GM18499 (cell line): ENCODE data around the gene FAM78A.
"Not testable (repeated sequence)": the region's sequence is repeated elsewhere in the genome, so short reads cannot be mapped to it uniquely, and the experiment has no call there.

Experiments
- ATAC-seq: cut with Tn5 transposase; IDR thresholded peaks from one replicate; pipeline ENCODE4 v1.9.1; 2021; ENCODE audit warnings: moderate number of reproducible peaks; ENCODE audit not compliant: insufficient read depth, unreplicated experiment

FAM78A gene

GRCh38 chr9:131244331-131244730 lies 32.0 kb downstream of the FAM78A start:
- not testable (repeated sequence) for ATAC-seq

GRCh38 chr9:131240047-131240921 lies 36.0 kb downstream of the FAM78A start:
- no peak for ATAC-seq

GRCh38 chr9:131239161-131239975 lies 36.9 kb downstream of the FAM78A start:
- no peak for ATAC-seq

- ATAC-seq = no peak
Observed at GRCh38 chr9:131238402-131239021, 37.8 kb downstream of the FAM78A start.

GRCh38 chr9:131237931-131238401 lies 38.3 kb downstream of the FAM78A start:
- ATAC-seq = no peak

GRCh38 chr9:131237291-131237690 lies 39.0 kb downstream of the FAM78A start:
- no peak for ATAC-seq

- no peak for ATAC-seq
Observed at GRCh38 chr9:131236761-131237160, 39.5 kb downstream of the FAM78A start.

GRCh38 chr9:131236161-131236560 lies 40.1 kb downstream of the FAM78A start:
- no peak for ATAC-seq

GRCh38 chr9:131235480-131235851 lies 40.8 kb downstream of the FAM78A start:
- ATAC-seq = no peak

- ATAC-seq = no peak
Observed at GRCh38 chr9:131234799-131235479, 41.4 kb downstream of the FAM78A start.

- ATAC-seq = no peak
Observed at GRCh38 chr9:131233995-131234394, 42.3 kb downstream of the FAM78A start.

GRCh38 chr9:131233556-131233955 lies 42.8 kb downstream of the FAM78A start:
- ATAC-seq = no peak

- ATAC-seq = no peak
Observed at GRCh38 chr9:131228988-131229387, 47.3 kb downstream of the FAM78A start.

- ATAC-seq = no peak
Observed at GRCh38 chr9:131227959-131228460, 48.3 kb downstream of the FAM78A start.

GRCh38 chr9:131227112-131227958 lies 49.0 kb downstream of the FAM78A start:
- no peak for ATAC-seq

GRCh38 chr9:131226226-131226625 lies 50.1 kb downstream of the FAM78A start:
- ATAC-seq = no peak

- ATAC-seq = no peak
Observed at GRCh38 chr9:131222460-131222859, 53.9 kb downstream of the FAM78A start.

- no peak for ATAC-seq
Observed at GRCh38 chr9:131220485-131220884, 55.8 kb downstream of the FAM78A start.

GRCh38 chr9:131218370-131218769 lies 57.9 kb downstream of the FAM78A start:
- no peak for ATAC-seq
